SK-N-SH (cell line): ENCODE results near the gene DDC.

Experiments used
- CTCF ChIP-seq: fragments of 200-600 bp; sonication (generic); IDR thresholded peaks from 2 replicates; pipeline ENCODE4 v1.6.1; 2017; ENCODE audit warnings: antibody characterized with exemption, mild to moderate bottlenecking, moderate library complexity
- RAD21 ChIP-seq: IDR thresholded peaks from 2 replicates; pipeline ENCODE4 v1.6.1; 2012; ENCODE audit warnings: mild to moderate bottlenecking, low read length
- RFX5 ChIP-seq: IDR thresholded peaks from 2 replicates; pipeline ENCODE4 v1.6.1; 2012; ENCODE audit warnings: mild to moderate bottlenecking, improper control_type of control experiment, low read length

GRCh38 chr7:50538478-50538877 lies 26.7 kb downstream of the DDC start:
- TF ChIP-seq CTCF (no peak), RAD21 (no peak), RFX5 (no peak)
